ENCODE data around the gene ANO10. TPM values are rescaled to one million over a fixed set of nuclear protein-coding genes. Genes with fewer than 3 reads are reported as not detected.

ANO10 gene
- total RNA-seq, 1 donor from 2014 or later: 32.0 TPM

DNA sequence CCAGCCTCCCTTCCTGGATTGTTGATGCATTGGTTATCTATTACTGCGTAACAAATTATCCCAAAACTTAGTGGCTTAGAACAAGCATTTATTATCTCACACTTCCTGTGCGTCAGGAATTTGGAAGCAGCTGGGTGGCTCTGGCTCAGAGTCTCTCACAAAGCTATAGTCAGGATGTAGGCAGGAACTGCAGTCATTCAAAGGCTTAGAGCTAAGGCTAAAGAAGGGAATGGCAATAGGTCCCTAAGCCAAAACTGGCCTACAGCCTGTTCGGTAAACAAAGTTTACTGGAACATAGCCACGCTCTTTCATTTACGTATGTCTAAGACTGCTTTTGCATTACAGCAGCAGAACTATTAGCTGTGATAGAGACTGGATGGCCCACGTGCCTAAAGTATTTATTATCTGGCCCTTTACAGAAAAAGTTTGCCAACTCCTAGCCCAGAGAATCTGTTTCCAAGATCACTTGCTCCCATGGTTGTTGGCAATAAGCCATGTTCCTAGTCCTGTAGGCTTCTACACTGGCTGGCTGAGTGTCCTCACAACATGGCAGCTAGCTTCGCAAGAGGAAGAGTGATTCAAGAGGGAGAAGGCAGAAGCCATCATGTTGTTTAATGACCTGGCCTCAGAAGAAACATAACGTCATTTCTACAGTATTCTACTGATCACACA, 203.1 kb downstream of the ANO10 start:
- no peak overlapping the region for H3K27ac Mint-ChIP-seq (ENCODE audit: unreplicated experiment)
- peaks cover 3% of the 10 kb centered on the region for H3K36me3 Mint-ChIP-seq (ENCODE audit: low read depth)
- no peaks in the 10 kb centered on the region for H3K27me3 Mint-ChIP-seq (ENCODE audit: low read depth)
- DNase-seq (ENCODE audit: low read depth, low spot score): no peak
- TF ChIP-seq, protein P1, sequence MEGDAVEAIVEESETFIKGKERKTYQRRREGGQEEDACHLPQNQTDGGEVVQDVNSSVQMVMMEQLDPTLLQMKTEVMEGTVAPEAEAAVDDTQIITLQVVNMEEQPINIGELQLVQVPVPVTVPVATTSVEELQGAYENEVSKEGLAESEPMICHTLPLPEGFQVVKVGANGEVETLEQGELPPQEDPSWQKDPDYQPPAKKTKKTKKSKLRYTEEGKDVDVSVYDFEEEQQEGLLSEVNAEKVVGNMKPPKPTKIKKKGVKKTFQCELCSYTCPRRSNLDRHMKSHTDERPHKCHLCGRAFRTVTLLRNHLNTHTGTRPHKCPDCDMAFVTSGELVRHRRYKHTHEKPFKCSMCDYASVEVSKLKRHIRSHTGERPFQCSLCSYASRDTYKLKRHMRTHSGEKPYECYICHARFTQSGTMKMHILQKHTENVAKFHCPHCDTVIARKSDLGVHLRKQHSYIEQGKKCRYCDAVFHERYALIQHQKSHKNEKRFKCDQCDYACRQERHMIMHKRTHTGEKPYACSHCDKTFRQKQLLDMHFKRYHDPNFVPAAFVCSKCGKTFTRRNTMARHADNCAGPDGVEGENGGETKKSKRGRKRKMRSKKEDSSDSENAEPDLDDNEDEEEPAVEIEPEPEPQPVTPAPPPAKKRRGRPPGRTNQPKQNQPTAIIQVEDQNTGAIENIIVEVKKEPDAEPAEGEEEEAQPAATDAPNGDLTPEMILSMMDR (conservative IDR thresholded peaks at IDR 0.05): no peak
- H3K4me3 Mint-ChIP-seq: no peak overlapping the region
- peaks cover 5% of the 10 kb centered on the region for H3K4me1 Mint-ChIP-seq
- H3K9me3 Mint-ChIP-seq: no peaks in the 10 kb centered on the region

DNA sequence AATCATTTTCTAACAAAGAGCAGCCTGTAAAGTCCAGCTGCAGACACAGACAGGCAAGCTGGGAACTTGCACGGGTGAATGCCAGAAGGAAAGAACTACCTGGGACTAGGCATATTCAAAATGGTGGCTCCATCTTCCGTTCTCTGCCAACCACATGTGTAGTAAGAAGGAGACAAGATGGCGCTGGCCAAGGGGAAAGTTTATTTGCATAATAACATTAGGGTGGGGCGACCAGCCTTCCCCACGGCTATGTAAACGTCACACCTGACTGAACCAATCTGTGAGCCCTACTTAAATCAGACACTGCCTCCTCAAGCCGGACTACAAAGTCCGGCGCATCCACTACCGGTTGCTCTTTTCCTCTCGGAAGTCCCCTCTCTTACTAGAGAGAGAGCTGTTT, 204.7 kb downstream of the ANO10 start:
- H3K36me3 Mint-ChIP-seq (ENCODE audit: low read depth): peaks cover 3% of the 10 kb centered on the region
- H3K4me3 Mint-ChIP-seq: no peak overlapping the region

DNA sequence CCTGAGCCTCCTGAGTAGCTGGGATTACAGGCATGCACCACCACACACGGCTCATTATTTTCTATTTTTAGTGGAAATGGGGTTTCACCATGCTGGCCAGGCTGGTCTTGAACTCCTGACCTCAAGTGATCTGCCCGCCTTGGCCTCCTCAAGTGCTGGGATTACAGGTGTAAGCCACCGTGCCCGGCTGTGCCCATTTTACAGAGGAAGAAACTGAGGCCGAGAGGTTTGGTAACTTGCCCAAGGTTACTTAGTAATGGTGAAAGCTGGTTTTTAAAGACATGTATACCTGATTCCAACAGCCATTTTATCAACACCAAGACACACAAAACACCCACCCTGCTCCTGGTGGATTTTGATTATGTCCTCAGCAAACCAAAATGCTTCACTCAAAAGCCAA, 206.7 kb downstream of the ANO10 start:
- Mint-ChIP-seq H3K4me3 (no peak overlapping the region), H3K27ac (ENCODE audit: unreplicated experiment) (no peak overlapping the region), H3K36me3 (ENCODE audit: low read depth) (peaks cover 3% of the 10 kb centered on the region), H3K4me1 (peaks cover 7% of the 10 kb centered on the region), H3K9me3 (no peaks in the 10 kb centered on the region), H3K27me3 (ENCODE audit: low read depth) (no peaks in the 10 kb centered on the region)
- DNase-seq (ENCODE audit: low read depth, low spot score): no peak
- TF ChIP-seq, protein P1 (conservative IDR thresholded peaks at IDR 0.05): no peak

More for the DNA sequence above, 204.7 kb downstream of the ANO10 start:
- Mint-ChIP-seq H3K27me3 (ENCODE audit: low read depth) (no peaks in the 10 kb centered on the region), H3K4me1 (peaks cover 7% of the 10 kb centered on the region), H3K27ac (ENCODE audit: unreplicated experiment) (no peak overlapping the region), H3K9me3 (no peaks in the 10 kb centered on the region)
- TF ChIP-seq, protein P1 (conservative IDR thresholded peaks at IDR 0.05): no peak
- DNase-seq (ENCODE audit: low read depth, low spot score): no peak

DNA sequence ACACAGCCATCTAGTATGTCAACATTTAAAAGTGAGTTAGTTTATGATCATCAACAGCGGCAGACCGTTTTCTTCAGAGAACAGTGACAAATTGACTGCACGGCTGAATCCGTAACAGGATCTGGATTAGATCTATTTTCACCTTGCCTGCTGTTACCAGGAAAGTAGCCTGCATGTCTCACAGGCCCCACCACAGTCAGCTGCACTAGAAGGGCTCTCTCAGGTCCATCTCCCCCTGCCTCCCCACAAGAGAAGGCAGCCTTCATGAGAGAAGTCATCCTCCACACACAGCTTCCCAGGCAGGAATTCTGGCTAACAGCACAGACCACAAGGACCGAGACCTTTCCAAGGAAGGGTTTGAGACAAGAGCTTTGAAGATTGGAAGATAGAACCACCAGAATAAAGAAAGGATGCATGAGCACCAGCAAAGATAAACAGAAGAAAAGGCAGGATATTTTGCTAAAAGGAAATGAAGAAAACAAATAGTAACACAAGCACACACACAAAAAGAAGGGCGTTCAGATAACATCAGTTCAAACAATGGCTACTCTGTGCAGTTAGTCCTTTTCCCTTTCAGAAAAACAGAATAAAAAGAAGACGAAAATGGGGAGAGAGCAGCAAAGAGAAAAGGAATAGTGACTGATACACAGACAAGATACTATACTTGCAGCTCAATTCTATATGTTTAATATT, 208.0 kb downstream of the ANO10 start:
- no peaks in the 10 kb centered on the region for H3K27me3 Mint-ChIP-seq (ENCODE audit: low read depth)
- no peak for DNase-seq (ENCODE audit: low read depth, low spot score)
- no peaks in the 10 kb centered on the region for H3K36me3 Mint-ChIP-seq (ENCODE audit: low read depth)
- H3K27ac Mint-ChIP-seq (ENCODE audit: unreplicated experiment): peak overlapping the region; percentile 51
- no peaks in the 10 kb centered on the region for H3K9me3 Mint-ChIP-seq
- H3K4me3 Mint-ChIP-seq: no peak overlapping the region
- peaks cover 7% of the 10 kb centered on the region for H3K4me1 Mint-ChIP-seq
- TF ChIP-seq, protein P1 (conservative IDR thresholded peaks at IDR 0.05): no peak

DNA sequence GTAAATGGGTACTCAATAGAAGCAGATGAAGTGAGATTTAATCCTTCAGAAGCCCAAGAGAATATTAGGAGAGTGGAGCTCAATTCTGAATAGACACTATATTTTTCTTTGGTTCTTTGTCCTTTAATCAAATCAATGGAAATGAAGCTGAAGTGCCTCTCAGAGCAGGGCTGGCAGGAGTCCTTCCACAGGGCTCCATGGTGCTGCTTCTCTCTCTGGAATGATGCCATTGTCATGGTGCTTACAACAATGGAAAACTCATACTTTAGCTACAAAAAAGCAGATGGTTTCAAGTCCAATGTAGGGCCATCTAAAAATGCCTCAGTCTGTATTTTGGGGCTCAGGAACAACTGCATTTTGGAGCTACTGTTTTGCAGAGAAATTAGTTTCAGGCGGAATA, 210.4 kb downstream of the ANO10 start:
- TF ChIP-seq, protein P1 (conservative IDR thresholded peaks at IDR 0.05): no peak
- DNase-seq (ENCODE audit: low read depth, low spot score): no peak
- H3K27me3 Mint-ChIP-seq (ENCODE audit: low read depth): no peaks in the 10 kb centered on the region
- H3K36me3 Mint-ChIP-seq (ENCODE audit: low read depth): no peaks in the 10 kb centered on the region
- no peak overlapping the region for H3K27ac Mint-ChIP-seq (ENCODE audit: unreplicated experiment)
- no peak overlapping the region for H3K4me3 Mint-ChIP-seq
- no peaks in the 10 kb centered on the region for H3K9me3 Mint-ChIP-seq
- peaks cover 7% of the 10 kb centered on the region for H3K4me1 Mint-ChIP-seq
